Naive thymus-derived CD8-positive, alpha-beta T cell (primary cell): ENCODE data around the gene ZNF419. TPM values are rescaled to one million over a fixed set of nuclear protein-coding genes. Genes with fewer than 3 reads are reported as not detected.
A peak's percentile ranks its signal among the peaks of the same experiment; 100 is the strongest.
"Not testable (repeated sequence)": the region's sequence is repeated elsewhere in the genome, so short reads cannot be mapped to it uniquely, and the experiment has no call there.

Source experiments
- ATAC-seq, 2 donors: fragments of 150-1000 bp; cut with Tn5 transposase in 1 of 2; sonication (Bioruptor Pico), chemical (Tn5 transposase) in 1 of 2; 1 replicate in 1 of 2; 2 replicates in 1 of 2; pipeline ENCODE4 v1.10.0; 2021; ENCODE audit warnings: mild to moderate bottlenecking in 2 of 2, moderate library complexity in 2 of 2
- POLR2A ChIA-PET: fragments of 350-600 bp; sonication (Branson Sonifier 250); formaldehyde crosslinking; loops from one replicate; lab custom pipeline; 2021; ENCODE audit warnings: antibody characterized with exemption; lab: Charles Lee
- DNase-seq, 10 donors: peaks; one replicate each; pipeline versions ENCODE4 v3.0.0 to v3.0.0-alpha.2; 2020 to 2022
- H3K27ac Mint-ChIP-seq, 10 donors: one replicate each; pipeline ENCODE4 v1.8.0; 2020 to 2022; ENCODE audit warnings: mild to moderate bottlenecking in 10 of 10, mixed read lengths in 10 of 10, moderate library complexity in 4 of 10, inconsistent platforms in 1 of 10
- H3K27me3 Mint-ChIP-seq, 5 donors: one replicate each; pipeline ENCODE4 v1.8.0; 2021 to 2022; ENCODE audit warnings: mixed read lengths in 5 of 5
- H3K36me3 Mint-ChIP-seq, 3 donors: one replicate each; pipeline ENCODE4 v1.8.0; 2020 to 2022; ENCODE audit warnings: mixed read lengths in 3 of 3, mild to moderate bottlenecking in 2 of 3, inconsistent platforms in 1 of 3
- H3K4me1 Mint-ChIP-seq, 4 donors: one replicate each; pipeline ENCODE4 v1.8.0; 2021 to 2022; ENCODE audit warnings: mixed read lengths in 4 of 4
- H3K4me3 Mint-ChIP-seq, 10 donors: one replicate each; pipeline ENCODE4 v1.8.0; 2020 to 2022; ENCODE audit warnings: mild to moderate bottlenecking in 10 of 10, mixed read lengths in 10 of 10, moderate library complexity in 6 of 10, inconsistent platforms in 1 of 10
- H3K9me3 Mint-ChIP-seq, 9 donors: one replicate each; pipeline ENCODE4 v1.8.0; 2020 to 2022; ENCODE audit warnings: mixed read lengths in 9 of 9, mild to moderate bottlenecking in 3 of 9, inconsistent platforms in 1 of 9, moderate library complexity in 1 of 9
- polyA plus RNA-seq, 3 donors: library from polyadenylated mRNA; unstranded; fragments of 300-500 nt; fragmentation: Illumina TruSeq; gene quantifications; one replicate each; pipeline ENCODE4 v1.2.3, GENCODE V29; 2021
- total RNA-seq, 8 experiments: library from RNA in 2 of 8; stranded (reverse) in 2 of 8; gene quantifications; one replicate each; pipeline ENCODE4 v1.2.3 and lab custom pipeline; 2021 to 2026

The ZNF419 gene
- 10 to 100 TPM; 29.2 to 31.2 TPM for total RNA-seq
- 10 to 100 TPM in 1 of 3 donors, 1 to 10 TPM in 2; 5.6 to 12.3 (median 5.8) TPM for polyA plus RNA-seq
- 11.3 to 36.7 (median 21.0) reads per million in 6 experiments for total RNA-seq (lab: John Stamatoyannopoulos, UW)

DNA sequence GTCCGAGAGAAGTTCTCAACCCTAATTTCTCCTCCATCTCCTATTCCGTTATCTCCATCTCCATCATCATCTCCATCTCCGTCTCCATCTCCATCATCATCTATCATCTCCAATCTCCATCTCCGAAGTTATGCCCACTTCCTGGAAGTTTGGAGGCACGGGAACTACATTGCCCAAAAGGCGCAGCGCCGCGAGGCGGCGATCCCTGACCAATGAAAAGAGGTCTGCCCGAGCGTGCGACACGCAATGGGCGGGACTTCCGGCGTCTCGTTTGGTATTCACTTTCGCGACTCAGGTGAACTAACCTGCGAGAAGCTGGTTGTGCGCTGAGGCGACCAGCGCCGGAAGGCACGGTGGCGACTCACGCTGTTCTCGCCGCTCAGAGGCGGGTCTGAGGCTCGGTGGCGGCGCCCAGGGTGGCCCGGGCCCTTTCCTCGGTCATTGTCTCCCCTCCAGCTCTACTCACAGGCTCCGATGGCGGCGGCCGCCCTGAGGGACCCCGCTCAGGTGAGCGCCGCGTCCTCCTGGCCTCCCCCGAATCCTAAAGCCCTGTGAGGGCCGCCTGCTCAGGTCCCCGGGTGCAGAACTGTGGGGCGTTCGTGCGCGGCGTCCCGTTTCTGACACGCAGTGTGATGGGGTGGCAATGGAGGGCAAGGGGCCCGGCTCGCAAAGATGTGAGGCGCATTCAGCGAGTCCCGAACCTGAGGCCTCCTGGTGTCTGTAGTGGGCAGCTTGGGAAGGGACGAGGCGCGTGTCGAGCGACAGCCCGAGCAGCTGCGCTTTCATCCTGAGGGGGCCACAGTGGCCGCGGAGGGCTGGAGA lies at the start of gene ZNF419:
ZNF419 (plus strand) TSS at position 274 of the 822 bp plus-strand sequence; CDS start at position 475, 201 bp downstream.
- Mint-ChIP-seq H3K9me3 (peaks cover 0 to 55% (median 39%) of the 10 kb centered on the region in 9 donors), H3K4me3 (peak within 1 kb of the TSS; percentile 61 to 89 (median 84)), H3K27ac (peak within 1 kb of the TSS; percentile 65 to 95 (median 84)), H3K4me1 (peaks cover 16 to 21% (median 18%) of the 10 kb centered on the region in 4 donors), H3K36me3 (peaks cover 38 to 48% (median 41%) of the 10 kb centered on the region in 3 donors)
- peak; percentile 87 to 98 (median 94) for DNase-seq
- POLR2A ChIA-PET = interaction anchor here (0.6 to 1.1 kb wide), 8 partner anchors 10 to 296 kb away, joined by 3 to 6 read pairs (median 4); partner anchors contain the start of genes ZNF154, ZNF211, ZNF264 and ZNF772
- H3K27me3 Mint-ChIP-seq = not testable (repeated sequence)
- ATAC-seq = peak; percentile 97

DNA sequence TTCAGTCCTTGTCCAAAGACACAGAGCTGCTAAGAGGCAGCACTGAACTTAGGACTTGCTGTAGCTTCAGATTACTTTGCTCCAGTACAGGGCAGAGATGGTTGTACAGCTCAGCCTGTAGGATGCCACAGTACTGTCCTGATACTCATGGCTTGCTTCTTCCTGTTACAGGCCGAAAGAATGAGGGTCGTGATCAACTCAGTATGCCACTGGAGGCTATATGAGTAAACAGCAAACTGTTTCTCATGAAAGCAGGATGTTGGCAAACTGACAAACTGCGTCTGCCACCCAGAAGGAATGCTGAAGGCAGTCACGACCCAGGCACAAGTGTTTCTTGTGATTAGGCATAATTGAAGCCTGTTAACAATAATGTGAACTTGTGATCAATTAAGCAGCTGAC lies 49.6 kb upstream of the ZNF419 start:
- peaks cover 50 to 60% (median 60%) of the 10 kb centered on the region in 3 donors for H3K36me3 Mint-ChIP-seq
- DNase-seq (no peak), ATAC-seq (no peak)
- POLR2A ChIA-PET = interaction anchor here (0.5 kb wide), 1 partner anchor 140 kb away, joined by 7 read pairs; no protein-coding TSS in a partner anchor
- H3K27me3 Mint-ChIP-seq = no peaks in the 10 kb centered on the region
- H3K4me3 Mint-ChIP-seq = peak overlapping the region in 2 of 10 donors; percentile 14 to 36
- H3K4me1 Mint-ChIP-seq = peaks cover 21 to 47% (median 37%) of the 10 kb centered on the region in 4 donors
- no peak overlapping the region for H3K27ac Mint-ChIP-seq
- peaks cover 9 to 57% (median 47%) of the 10 kb centered on the region in 9 donors for H3K9me3 Mint-ChIP-seq

DNA sequence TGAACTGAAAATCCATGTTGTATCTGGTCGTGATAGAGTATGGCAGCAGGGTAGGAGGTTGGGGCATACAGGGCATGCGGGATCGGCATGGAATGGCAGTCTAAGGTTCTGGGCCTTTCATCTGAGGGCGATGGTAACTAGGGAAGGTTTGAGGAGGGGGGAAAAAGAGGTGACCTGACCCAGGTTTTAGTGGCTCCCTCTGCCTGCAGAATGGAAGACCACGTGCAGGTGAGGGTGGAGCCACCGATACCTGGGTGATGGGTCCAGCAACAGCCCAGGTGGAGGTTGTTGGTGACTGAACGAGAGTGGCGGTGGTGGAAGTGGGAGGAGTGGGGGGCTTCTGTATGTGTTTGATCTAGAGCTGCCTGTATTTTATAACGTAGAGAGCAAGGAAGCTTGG lies 48.6 kb upstream of the ZNF419 start:
- ATAC-seq (no peak), DNase-seq (no peak)
- H3K9me3 Mint-ChIP-seq = peaks cover 10 to 67% (median 51%) of the 10 kb centered on the region in 9 donors
- peaks cover 60 to 70% (median 69%) of the 10 kb centered on the region in 3 donors for H3K36me3 Mint-ChIP-seq
- no peak overlapping the region for H3K4me3 Mint-ChIP-seq
- no peaks in the 10 kb centered on the region for H3K27me3 Mint-ChIP-seq
- H3K27ac Mint-ChIP-seq = peak overlapping the region in 1 of 10 donors; percentile 59
- POLR2A ChIA-PET = no interaction called here
- H3K4me1 Mint-ChIP-seq = peaks cover 21 to 47% (median 37%) of the 10 kb centered on the region in 4 donors

DNA sequence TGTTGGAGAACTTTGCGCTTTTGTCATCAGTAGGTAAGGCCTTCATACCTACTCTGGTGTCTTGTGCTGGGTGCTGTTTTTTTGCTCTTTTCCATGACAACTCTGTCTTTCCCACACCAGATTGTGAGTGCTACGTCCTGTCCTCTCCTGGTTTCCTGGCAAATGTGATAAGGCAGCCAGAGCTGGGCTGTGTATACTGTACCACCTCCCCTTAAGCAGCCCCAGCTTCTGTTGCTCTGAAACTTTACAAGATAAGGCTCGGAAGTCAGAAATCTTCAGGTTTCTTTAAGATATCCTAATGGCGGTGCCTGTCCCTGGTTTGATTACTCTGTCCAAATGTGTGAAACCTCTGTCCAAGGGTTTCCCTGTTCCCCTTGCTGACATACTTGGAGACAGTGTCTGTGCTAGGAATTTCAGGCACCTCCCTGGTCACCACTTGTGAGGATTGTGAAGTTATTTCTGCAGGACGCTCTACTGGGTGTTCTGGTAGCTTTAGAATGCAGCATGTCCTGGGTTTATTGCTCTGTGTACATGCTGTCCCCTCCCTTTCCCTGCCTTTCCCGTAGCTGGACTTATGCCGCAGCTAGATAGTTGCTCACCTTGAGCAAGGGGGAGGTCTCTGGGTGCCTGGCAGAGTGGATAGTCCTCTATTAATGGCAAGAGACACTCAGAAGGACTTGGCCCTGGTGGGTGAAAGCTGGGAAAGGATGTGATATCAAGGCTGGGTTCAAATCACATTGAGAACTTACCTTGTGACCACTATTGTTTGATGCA lies 45.4 kb upstream of the ZNF419 start:
- Mint-ChIP-seq H3K4me1 (peaks cover 0 to 24% (median 16%) of the 10 kb centered on the region in 4 donors), H3K36me3 (peaks cover 69 to 91% (median 74%) of the 10 kb centered on the region in 3 donors), H3K27me3 (no peaks in the 10 kb centered on the region), H3K4me3 (no peak overlapping the region), H3K9me3 (peaks cover 15 to 91% (median 60%) of the 10 kb centered on the region in 9 donors), H3K27ac (no peak overlapping the region)
- POLR2A ChIA-PET = no interaction called here
- DNase-seq (no peak), ATAC-seq (no peak)

DNA sequence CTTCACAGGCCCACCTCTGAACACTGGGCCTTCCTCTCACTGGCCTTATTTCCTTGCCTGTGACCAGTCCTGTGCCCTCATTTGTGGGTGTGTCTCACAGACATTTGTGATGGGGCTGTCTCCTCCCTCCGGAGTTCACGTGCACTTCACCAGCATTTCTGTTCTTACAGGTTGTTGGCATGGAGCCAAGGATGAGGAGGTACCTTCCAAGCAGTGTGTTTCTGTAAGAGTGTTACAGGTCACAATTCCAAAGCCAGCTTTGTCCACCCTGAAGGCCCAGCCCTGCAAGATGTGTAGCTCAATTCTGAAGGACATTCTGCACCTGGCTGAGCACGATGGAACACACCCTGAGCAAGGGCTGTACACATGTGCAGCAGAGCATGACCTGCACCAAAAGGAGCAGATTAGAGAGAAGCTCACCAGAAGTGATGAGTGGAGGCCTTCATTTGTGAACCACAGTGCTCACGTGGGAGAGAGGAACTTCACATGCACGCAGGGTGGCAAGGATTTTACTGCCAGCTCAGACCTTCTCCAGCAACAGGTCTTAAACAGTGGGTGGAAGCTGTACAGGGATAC lies 44.3 kb upstream of the ZNF419 start:
- H3K27me3 Mint-ChIP-seq = no peaks in the 10 kb centered on the region
- no peak overlapping the region for H3K27ac Mint-ChIP-seq
- POLR2A ChIA-PET = no interaction called here
- DNase-seq = no peak
- H3K36me3 Mint-ChIP-seq = peaks cover 63 to 86% (median 68%) of the 10 kb centered on the region in 3 donors
- peaks cover 0 to 20% (median 16%) of the 10 kb centered on the region in 4 donors for H3K4me1 Mint-ChIP-seq
- no peak overlapping the region for H3K4me3 Mint-ChIP-seq
- ATAC-seq = no peak
- H3K9me3 Mint-ChIP-seq = peaks cover 15 to 94% (median 56%) of the 10 kb centered on the region in 9 donors

DNA sequence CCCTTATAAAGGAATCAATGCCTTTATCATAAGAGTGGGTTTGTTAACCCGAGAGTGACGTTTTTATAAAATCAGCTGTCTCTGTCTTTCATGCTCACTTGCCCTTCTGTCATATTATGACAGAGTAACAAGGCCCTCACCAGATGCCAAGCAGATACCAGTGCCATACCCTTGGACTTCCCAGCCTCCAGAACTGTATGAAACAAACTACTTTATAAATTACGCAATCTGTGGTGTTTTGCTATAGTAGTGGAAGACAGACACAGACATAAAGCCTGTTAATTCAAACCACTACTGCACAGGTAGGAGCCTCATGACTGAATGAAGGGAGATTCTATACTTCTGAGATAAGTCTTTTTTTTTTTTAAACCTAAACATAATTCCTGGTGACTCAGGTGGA lies 35.2 kb upstream of the ZNF419 start:
- H3K36me3 Mint-ChIP-seq = peaks cover 5 to 65% (median 51%) of the 10 kb centered on the region in 3 donors
- H3K27me3 Mint-ChIP-seq = no peaks in the 10 kb centered on the region
- H3K9me3 Mint-ChIP-seq = peaks cover 16 to 87% (median 34%) of the 10 kb centered on the region in 9 donors

DNA sequence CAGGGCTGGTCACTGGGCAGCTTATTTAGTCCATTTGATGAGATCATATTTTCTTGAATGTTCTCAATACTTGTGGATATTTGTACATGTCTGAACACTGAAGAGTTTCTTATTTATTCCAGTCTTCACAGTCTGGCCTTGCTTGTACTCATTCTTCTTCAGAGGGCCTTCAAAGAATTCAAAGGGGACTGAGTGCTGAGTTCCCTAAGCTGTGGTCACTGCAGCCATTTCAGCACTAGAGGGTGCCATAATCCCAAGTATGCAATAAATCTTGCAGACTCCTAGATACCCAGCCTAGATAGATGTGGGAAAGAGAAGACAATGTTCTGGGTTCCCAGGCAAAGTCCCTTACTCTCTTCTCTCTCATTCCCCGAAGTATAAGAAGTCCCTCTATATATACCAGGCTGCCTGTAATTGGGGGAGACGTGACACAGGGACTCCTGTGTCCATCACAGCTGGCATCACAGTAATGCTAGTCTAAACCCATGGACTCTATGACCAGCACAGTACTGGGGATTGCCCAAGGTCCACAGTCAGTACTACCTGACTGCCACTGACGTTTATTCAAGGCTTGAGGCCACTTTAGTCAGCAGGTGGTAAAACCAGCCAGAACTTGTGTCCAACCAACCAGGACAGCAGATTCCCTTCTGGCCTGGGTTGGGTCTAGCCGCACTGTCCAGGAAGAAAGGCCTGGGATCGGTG lies 21.7 kb upstream of the ZNF419 start:
- POLR2A ChIA-PET = no interaction called here
- H3K4me3 Mint-ChIP-seq = no peak overlapping the region
- no peaks in the 10 kb centered on the region for H3K27me3 Mint-ChIP-seq
- H3K4me1 Mint-ChIP-seq = no peaks in the 10 kb centered on the region
- peaks cover 18 to 89% (median 61%) of the 10 kb centered on the region in 9 donors for H3K9me3 Mint-ChIP-seq
- H3K36me3 Mint-ChIP-seq = peaks cover 2 to 68% (median 50%) of the 10 kb centered on the region in 3 donors
- no peak overlapping the region for H3K27ac Mint-ChIP-seq
- ATAC-seq = peak in 1 of 2 donors; percentile 23
- no peak for DNase-seq

More for the DNA sequence above, 35.2 kb upstream of the ZNF419 start:
- Mint-ChIP-seq H3K4me3 (no peak overlapping the region), H3K27ac (no peak overlapping the region), H3K4me1 (no peaks in the 10 kb centered on the region)
- DNase-seq (no peak), ATAC-seq (no peak)
- POLR2A ChIA-PET = no interaction called here

DNA sequence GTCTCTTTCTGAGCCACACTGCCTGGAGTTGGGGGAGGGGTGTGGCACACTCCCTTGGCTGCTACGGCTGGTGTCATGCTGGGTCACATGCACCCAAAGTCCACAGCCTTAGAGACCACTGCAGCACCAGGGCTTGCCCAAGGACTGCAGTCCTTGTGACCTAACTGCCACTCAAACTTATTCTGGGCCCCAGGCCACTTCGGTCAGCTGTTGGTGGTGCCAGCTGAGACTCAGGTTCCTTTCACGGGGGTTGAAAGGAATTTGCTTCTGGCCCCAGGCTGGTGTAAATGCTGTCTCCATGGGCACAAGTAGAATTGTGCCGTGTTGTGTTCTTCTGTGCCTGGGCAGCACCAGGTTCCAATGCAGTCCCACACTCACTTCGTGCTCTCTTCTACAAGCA lies 21.1 kb upstream of the ZNF419 start:
- no peak for DNase-seq
- Mint-ChIP-seq H3K9me3 (peaks cover 20 to 89% (median 61%) of the 10 kb centered on the region in 9 donors), H3K27me3 (no peaks in the 10 kb centered on the region), H3K4me3 (no peak overlapping the region), H3K36me3 (peaks cover 4 to 68% (median 50%) of the 10 kb centered on the region in 3 donors), H3K27ac (no peak overlapping the region), H3K4me1 (no peaks in the 10 kb centered on the region)
- POLR2A ChIA-PET = no interaction called here
- ATAC-seq = no peak

DNA sequence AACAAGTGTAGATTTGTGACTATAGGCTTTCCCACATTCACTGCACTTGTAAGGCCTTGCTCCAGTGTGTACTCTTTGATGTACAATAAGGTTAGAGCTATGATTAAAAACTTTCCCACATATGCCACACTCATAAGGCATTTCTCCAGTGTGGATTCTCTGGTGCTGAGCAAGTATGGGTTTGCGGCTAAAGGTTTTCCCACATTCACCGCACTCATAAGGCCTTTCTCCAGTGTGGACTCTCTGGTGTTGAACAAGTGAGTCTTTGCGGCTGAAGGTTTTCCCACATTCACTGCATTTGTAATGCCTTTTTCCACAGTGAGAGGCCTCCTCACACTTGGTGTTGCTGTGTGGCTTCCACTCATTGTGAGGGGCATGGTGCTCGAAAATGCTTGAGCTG lies 13.9 kb upstream of the ZNF419 start:
- peaks cover 10 to 99% (median 78%) of the 10 kb centered on the region in 9 donors for H3K9me3 Mint-ChIP-seq
- ATAC-seq = no peak
- no peak for DNase-seq
- POLR2A ChIA-PET = no interaction called here
- no peak overlapping the region for H3K4me3 Mint-ChIP-seq
- H3K27ac Mint-ChIP-seq = no peak overlapping the region
- H3K4me1 Mint-ChIP-seq = peaks cover 13 to 19% (median 16%) of the 10 kb centered on the region in 4 donors
- no peaks in the 10 kb centered on the region for H3K27me3 Mint-ChIP-seq
- H3K36me3 Mint-ChIP-seq = peaks cover 32 to 91% (median 78%) of the 10 kb centered on the region in 3 donors

DNA sequence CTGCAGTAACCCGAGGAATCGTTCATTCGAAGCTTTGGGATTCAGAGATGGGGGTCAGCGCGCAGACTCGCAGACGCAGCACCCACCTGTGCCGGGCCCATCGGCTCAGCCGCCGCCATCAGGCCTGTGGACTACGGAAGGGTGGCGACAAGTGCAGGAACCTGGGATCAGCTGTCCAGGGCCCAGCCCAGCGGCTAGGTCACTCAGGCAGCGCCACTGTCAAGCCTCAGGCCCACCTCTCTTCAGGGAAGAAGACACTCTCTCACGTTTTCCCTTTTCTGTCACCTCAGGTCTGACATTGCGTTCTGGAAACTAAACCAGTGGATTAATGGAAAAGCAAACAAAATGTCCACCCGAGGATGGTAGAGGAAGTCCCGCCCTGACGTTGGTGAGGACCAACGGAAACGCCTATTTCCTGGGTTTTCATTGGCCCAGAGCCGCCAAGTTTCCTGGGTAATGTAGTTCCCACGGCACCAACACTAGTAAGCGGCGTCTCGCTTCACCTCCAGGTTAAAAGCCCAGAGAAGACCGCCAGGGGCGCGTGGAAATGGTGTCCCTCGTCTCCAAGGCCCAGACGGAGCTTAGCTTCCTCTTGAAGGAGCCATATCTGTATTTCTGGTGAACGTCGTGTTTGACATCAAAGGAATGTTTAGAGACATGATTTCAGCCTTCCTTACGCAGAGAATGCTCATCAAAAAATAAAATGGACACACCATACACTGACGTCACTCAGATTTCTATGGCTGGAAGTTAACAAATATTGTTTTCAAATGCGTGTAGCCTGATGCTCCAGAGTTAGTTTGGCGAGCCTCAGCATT lies 10.2 kb upstream of the ZNF419 start, which contains the start of gene ZNF772:
ZNF772 (minus strand) TSS at position 376 of the 818 bp plus-strand sequence; CDS start at position 119, 257 bp downstream.
- peak; percentile 98 to 99 for ATAC-seq
- Mint-ChIP-seq H3K4me1 (peaks cover 13 to 19% (median 16%) of the 10 kb centered on the region in 4 donors), H3K27me3 (peaks cover 0 to 4% (median 0%) of the 10 kb centered on the region in 5 donors), H3K36me3 (peaks cover 28 to 61% (median 58%) of the 10 kb centered on the region in 3 donors), H3K4me3 (peak within 1 kb of the TSS; percentile 86 to 97 (median 94)), H3K27ac (peak within 1 kb of the TSS; percentile 83 to 97 (median 92)), H3K9me3 (peaks cover 10 to 81% (median 52%) of the 10 kb centered on the region in 9 donors)
- POLR2A ChIA-PET = interaction anchor here (0.5 to 2.4 kb wide), 9 partner anchors 9 to 526 kb away, joined by 3 to 9 read pairs (median 3); partner anchors contain the start of genes ZNF211, ZNF419, ZNF551 and ZNF749
- DNase-seq = peak; percentile 69 to 96 (median 90)
